ENCODE data around the gene BRIP1.

DNA sequence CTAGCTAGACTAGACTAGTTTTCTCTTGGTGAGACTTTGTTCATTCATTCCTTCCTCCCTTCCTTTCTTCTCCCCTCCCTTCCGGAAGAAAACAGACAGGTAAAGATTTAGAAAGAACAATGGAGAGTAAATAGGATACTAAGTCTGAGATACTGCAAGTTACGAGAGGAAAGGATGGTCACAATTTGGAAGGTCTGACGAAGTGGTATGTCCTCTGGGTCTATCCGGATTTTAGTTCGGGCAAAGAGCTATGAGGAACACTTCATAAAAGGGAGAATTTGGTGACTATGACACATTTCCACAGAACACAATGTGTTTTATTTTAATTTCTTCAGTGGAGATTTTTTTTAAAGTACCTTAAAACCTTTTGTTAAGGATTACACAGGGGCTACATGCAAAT, 107.7 kb downstream of the BRIP1 start:
- TF ChIP-seq POLR2A (IDR thresholded peaks at IDR 0.05; ENCODE audit: low read depth) = no peak
- TF ChIP-seq, protein P1, sequence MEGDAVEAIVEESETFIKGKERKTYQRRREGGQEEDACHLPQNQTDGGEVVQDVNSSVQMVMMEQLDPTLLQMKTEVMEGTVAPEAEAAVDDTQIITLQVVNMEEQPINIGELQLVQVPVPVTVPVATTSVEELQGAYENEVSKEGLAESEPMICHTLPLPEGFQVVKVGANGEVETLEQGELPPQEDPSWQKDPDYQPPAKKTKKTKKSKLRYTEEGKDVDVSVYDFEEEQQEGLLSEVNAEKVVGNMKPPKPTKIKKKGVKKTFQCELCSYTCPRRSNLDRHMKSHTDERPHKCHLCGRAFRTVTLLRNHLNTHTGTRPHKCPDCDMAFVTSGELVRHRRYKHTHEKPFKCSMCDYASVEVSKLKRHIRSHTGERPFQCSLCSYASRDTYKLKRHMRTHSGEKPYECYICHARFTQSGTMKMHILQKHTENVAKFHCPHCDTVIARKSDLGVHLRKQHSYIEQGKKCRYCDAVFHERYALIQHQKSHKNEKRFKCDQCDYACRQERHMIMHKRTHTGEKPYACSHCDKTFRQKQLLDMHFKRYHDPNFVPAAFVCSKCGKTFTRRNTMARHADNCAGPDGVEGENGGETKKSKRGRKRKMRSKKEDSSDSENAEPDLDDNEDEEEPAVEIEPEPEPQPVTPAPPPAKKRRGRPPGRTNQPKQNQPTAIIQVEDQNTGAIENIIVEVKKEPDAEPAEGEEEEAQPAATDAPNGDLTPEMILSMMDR (IDR thresholded peaks at IDR 0.05) = no peak
